ENCODE measurements around the gene MARVELD1.

DNA sequence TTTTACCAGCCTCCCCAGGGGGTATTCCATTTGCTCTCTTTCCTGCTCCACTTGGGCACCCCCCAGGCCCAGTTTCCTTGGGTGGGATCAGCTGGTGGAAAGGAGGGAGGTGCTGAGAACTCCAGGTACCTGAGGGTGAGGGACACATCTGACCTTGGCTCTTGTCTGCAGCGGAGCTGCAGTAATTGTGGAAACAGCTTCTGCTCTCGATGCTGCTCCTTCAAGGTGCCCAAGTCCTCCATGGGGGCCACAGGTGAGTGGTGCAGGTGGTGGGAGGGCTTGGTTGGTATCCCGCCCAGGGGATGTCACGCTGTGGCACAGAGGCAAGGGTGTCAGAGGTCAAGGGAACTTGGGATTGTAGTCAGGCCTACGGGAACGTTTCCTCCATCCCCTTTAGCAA, 43.9 kb downstream of the MARVELD1 start:
- TF ChIP-seq, protein P1, sequence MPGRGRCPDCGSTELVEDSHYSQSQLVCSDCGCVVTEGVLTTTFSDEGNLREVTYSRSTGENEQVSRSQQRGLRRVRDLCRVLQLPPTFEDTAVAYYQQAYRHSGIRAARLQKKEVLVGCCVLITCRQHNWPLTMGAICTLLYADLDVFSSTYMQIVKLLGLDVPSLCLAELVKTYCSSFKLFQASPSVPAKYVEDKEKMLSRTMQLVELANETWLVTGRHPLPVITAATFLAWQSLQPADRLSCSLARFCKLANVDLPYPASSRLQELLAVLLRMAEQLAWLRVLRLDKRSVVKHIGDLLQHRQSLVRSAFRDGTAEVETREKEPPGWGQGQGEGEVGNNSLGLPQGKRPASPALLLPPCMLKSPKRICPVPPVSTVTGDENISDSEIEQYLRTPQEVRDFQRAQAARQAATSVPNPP (CRISPR knock-in tag; IDR thresholded peaks at IDR 0.05) = no peak
- TF ChIP-seq ZNF7 (CRISPR knock-in tag; IDR thresholded peaks at IDR 0.05) (no peak), NR3C1 (CRISPR knock-in tag; IDR thresholded peaks at IDR 0.05) (no peak), ZSCAN9 (CRISPR knock-in tag; IDR thresholded peaks at IDR 0.05; ENCODE audit: borderline replicate concordance) (no peak), JUN (CRISPR knock-in tag; IDR thresholded peaks at IDR 0.05) (no peak), ZNF274 (CRISPR knock-in tag; IDR thresholded peaks at IDR 0.05) (no peak), AFF4 (CRISPR knock-in tag; IDR thresholded peaks at IDR 0.05) (no peak), CBX5 (CRISPR knock-in tag; IDR thresholded peaks at IDR 0.05; ENCODE audit: borderline replicate concordance) (no peak), RFX5 (IDR thresholded peaks at IDR 0.05; ENCODE audit: low read depth, low read length) (no peak), FOXJ3 (CRISPR knock-in tag; IDR thresholded peaks at IDR 0.05; ENCODE audit: borderline replicate concordance) (no peak), ZNF282 (IDR thresholded peaks at IDR 0.05; ENCODE audit: partially characterized antibody) (no peak), FOXA3 (CRISPR knock-in tag; IDR thresholded peaks at IDR 0.05) (no peak)

Measured in HepG2 (cell line).